Calu3 (cell line): ENCODE results near the gene STX2. TPM values are rescaled to one million over a fixed set of nuclear protein-coding genes. Genes with fewer than 3 reads are reported as not detected.
"Not testable (repeated sequence)": the region's sequence is repeated elsewhere in the genome, so short reads cannot be mapped to it uniquely, and the experiment has no call there.

ENCODE experiments used
- Bru-seq: library from RNA; stranded (reverse); fragments of 400-500 nt; gene quantifications from one replicate; lab custom pipeline; 2021; lab: Mats Ljungman, UMichigan
- BruChase-seq, 2 experiments: library from RNA; stranded (reverse); fragments of 400-500 nt; gene quantifications; one replicate each; lab custom pipeline; 2021; lab: Mats Ljungman, UMichigan
- BruUV-seq: library from RNA; stranded (reverse); fragments of 400-500 nt; replicated peaks from 2 replicates; lab custom pipeline; 2021; lab: Mats Ljungman, UMichigan
- CTCF ChIA-PET: fragments of 300-600 bp; sonication (Branson Sonifier 250); formaldehyde crosslinking; loops from one replicate; lab custom pipeline; 2022; ENCODE audit warnings: antibody characterized with exemption; lab: Charles Lee
- DNase-seq: peaks from one replicate; pipeline ENCODE4 v3.0.0; 2022
- H3K27ac Mint-ChIP-seq: one replicate; pipeline ENCODE4 v1.8.0; 2022; ENCODE audit warnings: mixed read lengths; ENCODE audit not compliant: unreplicated experiment
- H3K27me3 Mint-ChIP-seq: one replicate; pipeline ENCODE4 v1.8.0; 2022; ENCODE audit warnings: mixed read lengths; ENCODE audit not compliant: unreplicated experiment
- H3K36me3 Mint-ChIP-seq: one replicate; pipeline ENCODE4 v1.8.0; 2022; ENCODE audit warnings: mild to moderate bottlenecking, moderate library complexity, mixed read lengths; ENCODE audit not compliant: insufficient read depth, unreplicated experiment
- H3K4me1 Mint-ChIP-seq: one replicate; pipeline ENCODE4 v1.8.0; 2022; ENCODE audit warnings: mild to moderate bottlenecking, low read depth, mixed read lengths; ENCODE audit not compliant: unreplicated experiment
- H3K4me3 Mint-ChIP-seq: one replicate; pipeline ENCODE4 v1.8.0; 2022; ENCODE audit warnings: mild to moderate bottlenecking, low read depth, moderate library complexity, mixed read lengths; ENCODE audit not compliant: unreplicated experiment
- H3K9me3 Mint-ChIP-seq: one replicate; pipeline ENCODE4 v1.8.0; 2022; ENCODE audit warnings: low read depth, mixed read lengths; ENCODE audit not compliant: unreplicated experiment
- intact Hi-C: fragments of 100-400 bp; cut with micrococcal nuclease; formaldehyde crosslinking; loops from one replicate; pipeline ENCODE4 v1.10.0; 2022; ENCODE audit not compliant: unreplicated experiment
- long read RNA-seq: library from polyadenylated mRNA; stranded (forward); transcript quantifications from one replicate; pipeline ENCODE4 v2.0.0, GENCODE V29; 2022
- total RNA-seq: library from RNA; stranded (reverse); gene quantifications from 2 replicates; pipeline ENCODE4 v1.2.3, GENCODE V29; 2022
- TF ChIP-seq, protein P1 (sequence below): fragments of 200-600 bp; IDR thresholded peaks from one replicate; pipeline ENCODE4 v1.8.0; 2022; ENCODE audit warnings: antibody characterized with exemption; ENCODE audit not compliant: unreplicated experiment

The STX2 gene
- total RNA-seq (21.0 and 26.7 TPM in 2 replicates), Bru-seq, nascent RNA (percentile 66 among the genes with signal in this experiment), BruChase-seq, experiment 1, labeled RNA remaining after a 6-hour chase (percentile 78 among the genes with signal in this experiment), BruChase-seq, experiment 2, labeled RNA remaining after a 2-hour chase (percentile 80 among the genes with signal in this experiment)
- long read RNA-seq, transcript STX2-203 (11 exons, 2,151 nt) = major isoform, 6 of 23 reads
- long read RNA-seq, transcript STX2-201 (10 exons, 3,331 nt) = minor isoform, 5 of 23 reads
- long read RNA-seq, partial matches to known transcripts = 2 of 23 reads
- long read RNA-seq, other reads (novel, unspliced or antisense) = 10 of 23 reads

DNA sequence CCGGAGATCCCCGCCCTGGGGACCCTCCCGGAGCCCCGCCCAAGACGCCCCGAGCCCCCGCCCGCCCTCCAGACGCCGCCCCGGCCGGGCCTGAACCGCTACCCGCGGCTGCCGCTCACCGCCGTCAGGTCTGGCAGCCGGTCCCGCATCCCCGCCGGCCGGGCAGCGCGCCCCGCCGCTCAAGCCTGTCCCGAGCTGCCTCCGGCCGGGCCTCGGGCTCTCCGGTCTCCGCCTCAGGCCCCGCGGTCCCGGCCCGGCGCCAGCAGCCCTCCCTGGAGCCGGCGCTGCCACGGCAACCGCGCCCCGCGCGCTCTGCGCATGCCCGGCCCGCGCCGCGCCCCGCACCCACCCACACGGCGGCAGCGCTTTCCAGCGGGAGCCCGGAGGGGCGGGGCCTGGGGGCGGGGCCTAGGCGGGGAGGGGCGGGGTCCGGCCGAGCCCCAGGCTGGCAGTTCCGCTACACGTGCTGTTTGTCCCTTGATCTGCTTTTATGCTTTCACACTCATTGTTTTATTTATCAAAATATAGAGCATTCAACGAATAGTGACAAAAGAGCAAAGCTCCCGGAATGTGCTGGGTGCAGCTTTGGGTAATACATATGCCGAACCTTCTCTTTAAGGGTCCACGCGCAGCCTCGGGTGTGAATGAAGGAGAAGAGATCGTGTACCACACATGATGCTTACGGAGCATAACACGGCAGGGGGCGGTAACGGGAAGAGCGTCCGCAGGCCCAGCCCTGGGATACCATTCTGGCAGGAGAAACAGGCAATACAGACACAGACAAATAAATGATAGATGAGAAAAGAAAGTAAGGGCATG lies at the start of gene STX2:
Gene STX2 (minus strand): TSS at position 300 of the 819 bp plus-strand sequence. CDS start 151 bp downstream, at position 149.
- peak; percentile 97 for DNase-seq

DNA sequence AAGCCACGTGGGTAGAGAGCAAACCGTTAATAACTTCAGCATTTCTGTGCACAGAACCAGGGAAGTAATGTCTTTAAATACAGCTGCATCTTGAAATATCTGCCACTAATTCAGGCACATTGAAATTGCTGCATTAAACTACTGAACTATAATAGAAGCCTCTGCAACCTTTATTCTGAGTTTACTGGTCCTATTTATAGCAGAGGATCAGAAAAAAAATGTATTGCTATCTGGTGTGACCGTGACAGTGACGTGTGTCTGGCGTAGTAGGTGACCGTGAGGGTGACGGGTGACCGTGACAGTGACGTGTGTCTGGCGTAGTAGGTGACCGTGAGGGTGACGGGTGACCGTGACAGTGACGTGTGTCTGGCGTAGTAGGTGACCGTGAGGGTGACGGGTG lies 48.1 kb upstream of the STX2 start:
- CTCF ChIA-PET, intact Hi-C loops: not testable (repeated sequence)

More for the DNA sequence above, at the start of gene STX2:
- H3K4me3 Mint-ChIP-seq = peak within 1 kb of the TSS; percentile 86
- CTCF ChIA-PET = interaction anchor here (0.7 to 1.2 kb wide), 3 partner anchors 12 to 32 kb away, joined by 3 to 6 read pairs (median 4); no protein-coding TSS in a partner anchor
- BruUV-seq = no TSS peak
- H3K27ac Mint-ChIP-seq = peak within 1 kb of the TSS; percentile 78
- intact Hi-C loops = loop anchor here (5.0 kb wide), 1 partner anchor 33 kb away; the partner anchor contains the start of gene RAN
- H3K9me3 Mint-ChIP-seq = no peaks in the 10 kb centered on the region
- no peaks in the 10 kb centered on the region for H3K27me3 Mint-ChIP-seq
- TF ChIP-seq, protein P1, sequence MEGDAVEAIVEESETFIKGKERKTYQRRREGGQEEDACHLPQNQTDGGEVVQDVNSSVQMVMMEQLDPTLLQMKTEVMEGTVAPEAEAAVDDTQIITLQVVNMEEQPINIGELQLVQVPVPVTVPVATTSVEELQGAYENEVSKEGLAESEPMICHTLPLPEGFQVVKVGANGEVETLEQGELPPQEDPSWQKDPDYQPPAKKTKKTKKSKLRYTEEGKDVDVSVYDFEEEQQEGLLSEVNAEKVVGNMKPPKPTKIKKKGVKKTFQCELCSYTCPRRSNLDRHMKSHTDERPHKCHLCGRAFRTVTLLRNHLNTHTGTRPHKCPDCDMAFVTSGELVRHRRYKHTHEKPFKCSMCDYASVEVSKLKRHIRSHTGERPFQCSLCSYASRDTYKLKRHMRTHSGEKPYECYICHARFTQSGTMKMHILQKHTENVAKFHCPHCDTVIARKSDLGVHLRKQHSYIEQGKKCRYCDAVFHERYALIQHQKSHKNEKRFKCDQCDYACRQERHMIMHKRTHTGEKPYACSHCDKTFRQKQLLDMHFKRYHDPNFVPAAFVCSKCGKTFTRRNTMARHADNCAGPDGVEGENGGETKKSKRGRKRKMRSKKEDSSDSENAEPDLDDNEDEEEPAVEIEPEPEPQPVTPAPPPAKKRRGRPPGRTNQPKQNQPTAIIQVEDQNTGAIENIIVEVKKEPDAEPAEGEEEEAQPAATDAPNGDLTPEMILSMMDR = peak; percentile 31
- peaks cover 19% of the 10 kb centered on the region for H3K4me1 Mint-ChIP-seq
- peaks cover 18% of the 10 kb centered on the region for H3K36me3 Mint-ChIP-seq

DNA sequence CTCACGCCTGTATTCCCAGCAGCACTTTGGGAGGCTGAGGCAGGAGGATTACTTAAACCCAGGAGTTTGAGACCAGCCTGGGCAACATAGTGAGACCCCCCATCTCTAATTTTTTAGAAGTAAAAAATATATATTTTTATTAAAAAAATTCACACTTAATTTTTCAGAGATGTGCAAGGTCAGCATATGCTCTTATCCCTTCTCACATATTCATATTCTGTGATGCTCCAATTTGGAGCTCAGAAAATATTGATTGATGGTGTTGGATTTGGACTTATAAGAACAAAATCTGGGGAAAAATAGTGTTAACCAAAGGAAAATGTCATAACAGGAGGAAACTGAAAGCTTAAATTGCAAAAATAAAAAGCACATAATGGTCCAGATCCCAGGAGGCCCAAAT lies 42.5 kb upstream of the STX2 start:
- Mint-ChIP-seq H3K36me3 (peaks cover 25% of the 10 kb centered on the region), H3K27ac (no peak overlapping the region), H3K27me3 (peaks cover 14% of the 10 kb centered on the region), H3K4me3 (no peak overlapping the region), H3K9me3 (peaks cover 5% of the 10 kb centered on the region), H3K4me1 (peaks cover 25% of the 10 kb centered on the region)
- DNase-seq = no peak
- intact Hi-C loops = no loop called here
- TF ChIP-seq, protein P1 = no peak
- CTCF ChIA-PET = no interaction called here
- BruUV-seq = no TSS peak

More for the DNA sequence above, 48.1 kb upstream of the STX2 start:
- not testable (repeated sequence) for H3K4me1 Mint-ChIP-seq, H3K36me3 Mint-ChIP-seq, H3K4me3 Mint-ChIP-seq, DNase-seq, H3K27me3 Mint-ChIP-seq, BruUV-seq, H3K27ac Mint-ChIP-seq, H3K9me3 Mint-ChIP-seq

DNA sequence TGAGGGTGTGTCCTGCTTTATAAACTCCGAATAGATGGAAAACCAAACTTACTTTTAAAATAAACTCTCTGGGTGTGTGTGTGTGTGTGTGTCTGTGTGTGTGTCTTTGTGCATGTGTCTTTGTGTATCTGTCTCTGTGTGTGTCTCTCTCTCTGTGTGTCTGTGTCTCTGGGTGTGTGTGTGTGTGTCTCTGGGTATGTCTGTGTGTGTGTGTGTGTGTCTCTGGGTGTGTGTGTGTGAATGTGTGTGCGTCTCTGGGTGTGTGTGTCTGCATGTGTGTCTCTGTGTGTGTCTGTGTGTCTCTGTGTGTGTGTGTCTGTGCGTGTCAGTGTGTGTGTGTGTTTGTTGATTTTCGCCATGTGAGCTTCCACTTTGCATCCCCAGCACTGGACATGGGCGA lies 42.0 kb upstream of the STX2 start:
- TF ChIP-seq, protein P1 = no peak
- no peak overlapping the region for H3K4me3 Mint-ChIP-seq
- CTCF ChIA-PET = no interaction called here
- H3K27ac Mint-ChIP-seq = no peak overlapping the region
- peaks cover 14% of the 10 kb centered on the region for H3K27me3 Mint-ChIP-seq
- H3K9me3 Mint-ChIP-seq = peaks cover 5% of the 10 kb centered on the region
- H3K4me1 Mint-ChIP-seq = peaks cover 25% of the 10 kb centered on the region
- no peak for DNase-seq
- peaks cover 30% of the 10 kb centered on the region for H3K36me3 Mint-ChIP-seq
- intact Hi-C loops = no loop called here
- no TSS peak for BruUV-seq
